ENCODE results near the gene ATAD1. TPM values are rescaled to one million over a fixed set of nuclear protein-coding genes. Genes with fewer than 3 reads are reported as not detected.
A peak's percentile ranks its signal among the peaks of the same experiment; 100 is the strongest.

The ATAD1 gene
- total and polyA plus RNA-seq, 9 of the 15 experiments (the other 6 are each of a cell fraction or from before 2014, with no cell fraction given): 11.3 to 33.8 (median 27.3) TPM

DNA sequence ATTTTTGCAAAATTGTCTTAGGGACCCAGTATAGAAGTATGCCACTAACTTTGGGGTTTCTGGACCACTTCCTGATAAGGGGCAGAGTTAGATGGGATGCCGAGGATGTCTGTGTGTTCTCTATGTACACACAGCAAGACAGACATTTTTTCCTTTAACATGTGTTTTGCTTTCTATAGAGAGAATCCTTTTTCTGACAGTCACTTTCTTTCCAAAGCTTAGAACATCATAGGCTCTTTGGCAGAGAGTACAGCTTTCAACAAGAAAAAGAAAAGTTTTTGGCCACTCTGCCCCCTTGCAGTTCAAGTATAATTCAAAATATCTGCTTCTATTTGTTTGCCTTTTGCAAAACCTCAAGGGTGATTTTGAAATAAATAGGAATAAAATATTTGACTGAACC lies 114.3 kb downstream of the ATAD1 start (continued):
- TF ChIP-seq, protein P1, sequence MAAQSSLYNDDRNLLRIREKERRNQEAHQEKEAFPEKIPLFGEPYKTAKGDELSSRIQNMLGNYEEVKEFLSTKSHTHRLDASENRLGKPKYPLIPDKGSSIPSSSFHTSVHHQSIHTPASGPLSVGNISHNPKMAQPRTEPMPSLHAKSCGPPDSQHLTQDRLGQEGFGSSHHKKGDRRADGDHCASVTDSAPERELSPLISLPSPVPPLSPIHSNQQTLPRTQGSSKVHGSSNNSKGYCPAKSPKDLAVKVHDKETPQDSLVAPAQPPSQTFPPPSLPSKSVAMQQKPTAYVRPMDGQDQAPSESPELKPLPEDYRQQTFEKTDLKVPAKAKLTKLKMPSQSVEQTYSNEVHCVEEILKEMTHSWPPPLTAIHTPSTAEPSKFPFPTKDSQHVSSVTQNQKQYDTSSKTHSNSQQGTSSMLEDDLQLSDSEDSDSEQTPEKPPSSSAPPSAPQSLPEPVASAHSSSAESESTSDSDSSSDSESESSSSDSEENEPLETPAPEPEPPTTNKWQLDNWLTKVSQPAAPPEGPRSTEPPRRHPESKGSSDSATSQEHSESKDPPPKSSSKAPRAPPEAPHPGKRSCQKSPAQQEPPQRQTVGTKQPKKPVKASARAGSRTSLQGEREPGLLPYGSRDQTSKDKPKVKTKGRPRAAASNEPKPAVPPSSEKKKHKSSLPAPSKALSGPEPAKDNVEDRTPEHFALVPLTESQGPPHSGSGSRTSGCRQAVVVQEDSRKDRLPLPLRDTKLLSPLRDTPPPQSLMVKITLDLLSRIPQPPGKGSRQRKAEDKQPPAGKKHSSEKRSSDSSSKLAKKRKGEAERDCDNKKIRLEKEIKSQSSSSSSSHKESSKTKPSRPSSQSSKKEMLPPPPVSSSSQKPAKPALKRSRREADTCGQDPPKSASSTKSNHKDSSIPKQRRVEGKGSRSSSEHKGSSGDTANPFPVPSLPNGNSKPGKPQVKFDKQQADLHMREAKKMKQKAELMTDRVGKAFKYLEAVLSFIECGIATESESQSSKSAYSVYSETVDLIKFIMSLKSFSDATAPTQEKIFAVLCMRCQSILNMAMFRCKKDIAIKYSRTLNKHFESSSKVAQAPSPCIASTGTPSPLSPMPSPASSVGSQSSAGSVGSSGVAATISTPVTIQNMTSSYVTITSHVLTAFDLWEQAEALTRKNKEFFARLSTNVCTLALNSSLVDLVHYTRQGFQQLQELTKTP (IDR thresholded peaks at IDR 0.05; ENCODE audit: low read depth in 1 of 2, partially characterized antibody in 2 of 2): no peak
- TF ChIP-seq SP1 (CRISPR knock-in tag; IDR thresholded peaks at IDR 0.05): no peak

DNA sequence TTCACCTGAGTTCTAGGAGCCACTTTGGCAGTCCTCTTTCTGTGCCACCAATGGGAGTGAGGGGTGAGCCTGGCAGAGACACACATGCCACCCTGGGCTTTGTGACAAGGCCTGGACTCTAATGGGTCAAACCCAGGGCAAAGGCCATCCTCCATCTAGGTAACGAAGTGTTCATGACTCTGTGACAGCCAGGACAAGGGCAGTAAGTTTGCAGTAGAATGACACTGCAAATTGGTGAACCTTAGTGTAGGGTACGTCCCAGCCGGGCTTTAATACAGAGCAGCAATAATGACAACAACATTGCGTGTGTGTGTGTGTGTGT lies 115.1 kb downstream of the ATAD1 start:
- Histone ChIP-seq H3K9me1 (ENCODE audit: control insufficient read depth, insufficient read depth, low read length) (no peaks in the 10 kb centered on the region), H3K36me3 (ENCODE audit: control insufficient read depth, insufficient read depth, low read length) (no peaks in the 10 kb centered on the region), H3K27ac (ENCODE audit: extremely low read depth, low read depth, low read length) (no peak overlapping the region), H3K4me1 (replicated peaks in 1 of 2; ENCODE audit: control insufficient read depth in 2 of 2, insufficient read depth in 2 of 2, low read length in 2 of 2) (no peaks in the 10 kb centered on the region), H4K20me1 (replicated peaks; ENCODE audit: control insufficient read depth, insufficient read depth, low read length) (no peaks in the 10 kb centered on the region), H3K9ac (ENCODE audit: insufficient read depth in 1 of 2, low read depth in 2 of 2, low read length in 2 of 2) (no peak overlapping the region), H3K9me3 (replicated peaks; ENCODE audit: control insufficient read depth, insufficient read depth, low read depth, low read length) (no peaks in the 10 kb centered on the region), H3K27me3 (ENCODE audit: control insufficient read depth in 2 of 2, insufficient read depth in 2 of 2, low read length in 2 of 2) (peaks cover 0 to 12% of the 10 kb centered on the region in 2 experiments; a peak in 4 of 5 replicates), H2AFZ (ENCODE audit: low read depth, low read length) (no peak overlapping the region), H3K79me2 (ENCODE audit: control insufficient read depth, insufficient read depth, low read length) (no peaks in the 10 kb centered on the region), H3K4me2 (ENCODE audit: insufficient read depth, low read length) (no peak overlapping the region), H3K4me3 (no peak overlapping the region)
- ChIA-PET CTCF (ENCODE audit: low intra/inter-chr PET ratio) (no interaction called here), POLR2A (no interaction called here)
- BruUV-seq (replicated peaks): no TSS peak
- no peak for DNase-seq (ENCODE audit: extremely low read depth in 1 of 4, low spot score in 3 of 4)
- in situ Hi-C loops (cut with MboI): no loop called here
- intact Hi-C loops (cut with micrococcal nuclease): no loop called here
- FAIRE-seq: no peak
- WGBS (ENCODE audit: insufficient coverage, low coverage, missing lambda C conversion rate): 0% methylated on average over 3 of the region's 4 CpGs
- no peak for ATAC-seq
- TF ChIP-seq ESRRA (IDR thresholded peaks at IDR 0.05; ENCODE audit: borderline replicate concordance, low read depth) (no peak), JUNB (CRISPR knock-in tag; conservative IDR thresholded peaks at IDR 0.05) (no peak), FIP1L1 (IDR thresholded peaks at IDR 0.05; ENCODE audit: low read depth, low read length, poor library complexity, severe bottlenecking) (no peak), HNRNPL (IDR thresholded peaks at IDR 0.05; ENCODE audit: low read depth, low read length) (no peak), FUS (optimal IDR thresholded peaks at IDR 0.05; ENCODE audit: low read depth, low read length) (no peak), ARNT (IDR thresholded peaks at IDR 0.05) (no peak), SOX6 (IDR thresholded peaks at IDR 0.05) (no peak), MYC (IDR thresholded peaks at IDR 0.05; ENCODE audit: low read depth, low read length) (no peak), MYC (CRISPR knock-in tag; IDR thresholded peaks at IDR 0.05; ENCODE audit: borderline replicate concordance, low read depth) (no peak), MAFG (tag; conservative IDR thresholded peaks at IDR 0.05) (0 out of 2 replicates have a peak, but pooled peaks have one; percentile 15), NFE2 (IDR thresholded peaks at IDR 0.05; ENCODE audit: low read depth) (0 out of 2 replicates have a peak, but pooled peaks have one; percentile 27), MCM2 (IDR thresholded peaks at IDR 0.05; ENCODE audit: low read depth) (no peak), ZNF274 (IDR thresholded peaks at IDR 0.05; ENCODE audit: borderline replicate concordance, low read depth, low read length) (no peak), MYBL2 (IDR thresholded peaks at IDR 0.05; ENCODE audit: low read depth) (no peak), MYBL2 (CRISPR knock-in tag; IDR thresholded peaks at IDR 0.05; ENCODE audit: borderline replicate concordance) (no peak), HDAC3 (IDR thresholded peaks at IDR 0.05; ENCODE audit: borderline replicate concordance, partially characterized antibody) (no peak)
- TF ChIP-seq, protein P2, sequence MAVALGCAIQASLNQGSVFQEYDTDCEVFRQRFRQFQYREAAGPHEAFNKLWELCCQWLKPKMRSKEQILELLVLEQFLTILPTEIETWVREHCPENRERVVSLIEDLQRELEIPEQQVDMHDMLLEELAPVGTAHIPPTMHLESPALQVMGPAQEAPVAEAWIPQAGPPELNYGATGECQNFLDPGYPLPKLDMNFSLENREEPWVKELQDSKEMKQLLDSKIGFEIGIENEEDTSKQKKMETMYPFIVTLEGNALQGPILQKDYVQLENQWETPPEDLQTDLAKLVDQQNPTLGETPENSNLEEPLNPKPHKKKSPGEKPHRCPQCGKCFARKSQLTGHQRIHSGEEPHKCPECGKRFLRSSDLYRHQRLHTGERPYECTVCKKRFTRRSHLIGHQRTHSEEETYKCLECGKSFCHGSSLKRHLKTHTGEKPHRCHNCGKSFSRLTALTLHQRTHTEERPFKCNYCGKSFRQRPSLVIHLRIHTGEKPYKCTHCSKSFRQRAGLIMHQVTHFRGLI (CRISPR knock-in tag; IDR thresholded peaks at IDR 0.05): no peak
